NCI-H1048 (cell line): ENCODE results near the gene RCAN2.
A peak's percentile ranks its signal among the peaks of the same experiment; 100 is the strongest.

Source experiments
- DNase-seq: peaks from one replicate; lab custom pipeline; 2025; lab: John Stamatoyannopoulos, UW

Gene RCAN2

DNA sequence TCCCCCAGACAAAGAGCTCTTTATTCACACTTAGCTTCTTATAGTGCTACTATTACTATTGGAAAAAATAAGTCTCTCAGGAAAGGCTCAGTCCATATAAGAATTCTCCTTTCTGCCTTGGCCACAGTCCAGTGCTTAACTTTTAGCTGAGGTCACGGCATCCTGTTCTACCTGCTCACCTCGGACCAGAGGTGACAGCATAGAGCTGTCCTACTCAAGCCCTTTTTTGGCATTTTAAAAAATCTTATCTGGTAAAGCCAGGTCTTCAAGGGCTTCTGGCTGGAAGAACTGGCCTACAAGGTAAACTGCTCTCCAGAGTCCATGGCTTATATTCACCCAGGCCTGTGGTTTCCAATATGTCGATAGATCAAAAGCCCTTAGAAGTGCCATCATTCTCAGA is 109.7 kb downstream of the RCAN2 start:
- no peak for DNase-seq

DNA sequence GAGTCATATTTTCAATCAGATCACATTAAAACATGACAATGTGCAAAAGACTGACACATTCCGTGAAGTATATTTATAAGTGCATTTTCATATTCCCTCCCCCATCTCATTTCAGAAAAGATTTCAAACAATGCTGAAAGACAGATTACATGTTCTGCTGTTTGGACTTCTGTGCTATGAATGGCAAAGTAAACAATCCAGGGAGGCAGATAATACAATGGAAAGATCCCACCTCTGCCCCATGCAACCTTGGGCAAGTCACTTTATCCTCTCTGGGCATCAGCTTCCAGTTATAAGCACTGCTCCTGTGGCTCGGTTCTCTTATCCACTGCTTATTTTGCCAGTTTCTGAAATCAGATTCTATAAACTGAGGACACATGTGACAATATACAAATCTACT is 110.2 kb downstream of the RCAN2 start:
- no peak for DNase-seq

GRCh38 chr6:46380152-46380807 is 111.0 kb downstream of the RCAN2 start:
- DNase-seq: no peak

DNA sequence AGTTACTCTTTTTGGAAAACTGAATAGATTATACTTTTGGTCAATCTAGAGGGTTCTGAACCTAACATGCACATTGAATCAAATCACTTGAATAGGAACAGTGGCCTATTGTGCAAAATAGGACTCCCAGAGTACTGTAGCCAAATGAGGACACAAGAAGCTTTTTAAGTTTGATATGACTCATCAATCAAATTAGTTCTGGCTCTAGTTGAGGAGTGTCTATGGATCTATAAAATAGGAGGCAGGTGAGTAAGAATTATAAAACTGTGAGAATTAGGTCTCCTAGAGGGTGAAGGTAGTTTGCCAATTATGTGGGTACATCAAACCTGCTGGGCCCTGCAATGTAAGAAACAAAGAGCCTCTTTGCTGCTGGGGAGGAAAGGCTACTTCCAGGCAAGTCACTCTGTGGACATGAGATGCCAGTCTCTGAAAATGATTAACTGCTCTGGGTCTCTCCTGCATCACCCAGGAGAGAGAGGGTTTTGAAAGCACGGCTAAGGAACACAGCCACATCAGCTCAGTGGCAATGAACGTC is 112.3 kb downstream of the RCAN2 start:
- DNase-seq: peak; percentile 29

- no peak for DNase-seq
Measured at GRCh38 chr6:46378161-46378881, 112.9 kb downstream of the RCAN2 start.

DNA sequence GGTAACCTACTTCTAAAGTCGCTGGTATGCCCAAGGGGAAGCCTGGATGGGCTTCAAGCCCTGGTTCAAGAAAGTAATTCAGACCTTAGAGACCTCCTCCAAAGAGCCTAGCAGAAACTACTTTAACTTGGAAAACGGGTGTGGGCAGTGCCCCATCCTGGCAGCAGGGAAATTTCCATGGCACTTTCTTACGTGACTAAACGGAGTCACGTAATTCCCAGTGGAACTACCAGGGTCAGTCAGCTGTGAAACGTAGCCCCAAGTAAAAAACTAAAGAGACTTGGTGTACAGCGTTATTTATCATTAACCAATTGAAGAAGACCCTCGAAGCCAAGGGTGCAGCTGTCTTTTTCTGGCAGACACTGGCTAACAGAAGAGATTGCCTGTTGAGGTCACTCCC is 114.0 kb downstream of the RCAN2 start:
- DNase-seq: no peak

DNA sequence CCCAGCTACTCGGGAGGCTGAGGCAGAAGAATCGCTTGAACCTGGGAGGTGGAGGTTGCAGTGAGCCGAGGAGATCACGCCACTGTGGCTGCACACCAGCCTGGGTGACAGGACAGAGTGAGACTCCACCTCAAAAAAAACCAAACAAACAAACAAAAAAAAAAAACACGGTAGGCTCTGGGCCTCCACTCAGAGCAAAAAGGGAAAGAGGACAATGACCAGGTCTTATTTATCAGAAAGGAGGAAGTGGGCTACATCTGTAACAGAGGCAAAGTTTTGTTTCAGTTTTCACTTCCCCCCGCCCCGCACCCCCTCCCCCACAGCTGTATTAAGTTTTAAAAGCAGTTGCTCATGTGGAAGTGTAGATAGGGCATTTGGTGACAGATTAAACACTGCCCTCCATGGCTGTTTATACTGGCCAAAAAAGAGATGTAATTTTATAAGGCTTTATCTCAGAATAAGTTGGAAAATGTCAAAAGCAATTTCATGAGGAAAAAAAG is 114.6 kb downstream of the RCAN2 start:
- no peak for DNase-seq

DNA sequence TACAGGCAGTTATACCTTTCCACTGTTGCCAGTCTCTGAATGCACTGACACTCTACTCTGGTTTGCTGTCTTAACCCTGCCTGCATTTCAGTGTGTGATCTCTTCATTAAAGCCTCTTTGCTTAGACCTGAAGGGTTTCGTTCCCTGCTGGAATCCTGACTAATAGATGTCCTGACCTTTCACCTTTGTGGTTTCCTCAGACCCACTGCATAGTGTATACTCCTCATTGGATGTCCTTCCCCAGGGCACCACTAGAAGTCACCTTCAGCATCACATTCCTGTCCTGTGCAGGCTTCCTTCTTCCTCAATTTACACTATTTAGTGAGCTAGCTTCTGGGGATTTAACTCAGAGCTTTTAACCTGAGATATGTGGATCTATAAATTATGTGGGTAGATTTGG is 120.6 kb downstream of the RCAN2 start:
- DNase-seq: no peak

GRCh38 chr6:46368169-46368536 is 123.1 kb downstream of the RCAN2 start:
- DNase-seq: no peak

GRCh38 chr6:46367354-46368168 is 123.7 kb downstream of the RCAN2 start:
- no peak for DNase-seq

- DNase-seq: no peak
Measured at GRCh38 chr6:46366190-46366900, 124.9 kb downstream of the RCAN2 start.

DNA sequence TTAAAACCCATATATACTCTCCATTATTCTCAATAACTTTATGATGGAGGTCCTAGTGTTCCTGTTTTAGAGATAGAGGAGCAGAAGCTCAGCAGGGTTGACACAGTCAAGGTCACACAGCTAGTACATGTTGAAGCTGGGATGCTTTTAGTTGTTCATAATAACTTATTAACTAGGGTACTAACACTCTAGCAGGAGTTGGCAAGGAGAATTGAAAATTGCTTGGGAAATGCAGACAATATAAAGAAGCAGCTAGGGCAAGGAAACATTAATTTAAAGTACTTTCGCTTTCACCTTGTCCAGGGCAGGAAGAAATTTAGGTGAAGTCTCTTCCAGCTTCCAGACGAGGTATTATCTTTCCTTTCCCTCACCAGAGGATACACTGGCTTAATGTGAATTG is 133.7 kb downstream of the RCAN2 start:
- no peak for DNase-seq

- no peak for DNase-seq
Measured at GRCh38 chr6:46356543-46356942, 134.7 kb downstream of the RCAN2 start.

- no peak for DNase-seq
Measured at GRCh38 chr6:46353528-46353927, 137.7 kb downstream of the RCAN2 start.

- no peak for DNase-seq
Measured at GRCh38 chr6:46352541-46353268, 138.5 kb downstream of the RCAN2 start.

GRCh38 chr6:46350714-46351113 is 140.5 kb downstream of the RCAN2 start:
- no peak for DNase-seq

- DNase-seq: no peak
Measured at GRCh38 chr6:46347669-46348068, 143.6 kb downstream of the RCAN2 start.

GRCh38 chr6:46340246-46340645 is 151.0 kb downstream of the RCAN2 start:
- no peak for DNase-seq

- no peak for DNase-seq
Measured at GRCh38 chr6:46338131-46338530, 153.1 kb downstream of the RCAN2 start.

DNA sequence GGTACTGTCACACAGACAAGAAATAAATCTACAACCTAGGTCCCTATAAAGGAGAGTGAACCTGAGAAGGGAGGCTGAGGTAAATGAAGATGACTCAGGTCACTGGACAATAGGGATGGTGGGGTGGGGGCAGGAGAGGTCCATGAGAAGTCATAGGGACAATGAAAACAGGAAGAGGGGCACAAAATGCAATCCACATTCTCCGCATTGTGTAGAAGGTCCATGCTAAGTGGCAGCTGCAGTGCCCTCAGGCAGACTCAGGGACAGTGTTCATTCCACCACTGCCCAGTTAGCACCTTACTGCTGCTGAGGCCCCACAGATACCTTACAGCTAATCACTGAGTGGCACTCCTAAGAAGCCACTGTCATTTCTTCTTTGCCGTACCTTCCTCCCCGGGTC is 156.8 kb downstream of the RCAN2 start:
- DNase-seq: no peak

DNA sequence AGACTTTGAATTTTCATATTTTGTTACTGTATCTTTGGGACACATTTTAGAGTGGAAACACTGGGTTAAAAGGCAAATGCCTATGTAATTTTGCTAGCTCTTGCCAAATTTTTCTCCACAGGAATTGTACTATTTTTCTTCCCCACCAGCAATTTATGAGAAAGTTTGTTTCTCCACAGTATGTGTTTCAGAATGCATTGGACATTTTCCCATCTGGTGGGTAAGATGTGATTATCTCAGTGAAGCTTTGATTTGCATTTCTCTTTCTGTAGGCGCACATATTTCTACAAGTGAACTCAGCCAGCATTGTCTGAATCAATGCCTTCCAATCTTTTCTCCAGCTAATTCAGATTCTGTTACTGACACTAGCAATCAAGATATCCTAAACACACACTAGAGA is 157.8 kb downstream of the RCAN2 start:
- no peak for DNase-seq
